GM19025 (cell line): ENCODE data around the gene PPP1R11.

Experiments
- ATAC-seq: cut with Tn5 transposase; IDR thresholded peaks from one replicate; pipeline ENCODE4 v1.9.1; 2021; ENCODE audit warnings: mild to moderate bottlenecking, low read depth, moderate library complexity; ENCODE audit not compliant: unreplicated experiment

The PPP1R11 gene

DNA sequence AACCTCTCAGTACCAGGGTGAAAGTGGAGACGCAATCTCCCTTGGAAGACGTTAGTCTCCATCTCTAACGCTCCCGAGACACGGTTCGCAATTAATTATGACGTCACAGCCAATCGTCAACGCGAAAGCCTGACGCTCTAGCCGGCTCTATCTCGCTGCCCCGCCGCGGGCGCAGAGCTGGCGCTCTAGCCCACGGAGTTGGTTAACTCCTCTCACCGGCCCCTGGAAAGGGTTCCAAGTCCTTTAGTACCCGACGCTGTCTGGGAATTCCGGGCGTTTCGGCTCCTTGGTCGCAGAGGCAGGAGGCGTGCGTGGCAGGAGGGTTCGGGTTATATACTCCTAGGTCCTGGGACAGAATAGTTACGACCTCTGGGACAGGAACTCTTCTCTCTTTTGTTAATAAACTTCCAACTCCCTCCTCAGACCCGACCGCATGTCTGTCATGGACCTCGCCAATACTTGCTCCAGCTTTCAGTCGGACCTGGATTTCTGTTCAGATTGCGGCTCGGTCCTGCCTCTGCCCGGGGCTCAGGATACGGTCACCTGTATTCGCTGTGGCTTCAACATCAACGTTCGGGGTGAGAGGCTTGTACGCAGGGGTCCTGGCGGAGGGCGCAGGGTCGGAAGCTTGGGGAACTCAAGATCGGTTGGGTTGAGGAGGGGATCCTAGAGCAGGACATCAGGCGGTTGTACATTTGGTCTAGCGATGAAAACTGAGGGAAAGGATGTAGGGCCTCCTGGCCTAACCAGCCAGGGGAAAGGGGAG is 5.7 kb upstream of the PPP1R11 start, which contains the start of gene POLR1H:
POLR1H (plus strand) TSS at position 174 of the 766 bp plus-strand sequence; CDS start at position 434, 260 bp downstream.
- peak; percentile 87 for ATAC-seq

- ATAC-seq, result peak; percentile 11
Measured at GRCh38 chr6:30061858-30062458, 5.0 kb upstream of the PPP1R11 start.

GRCh38 chr6:30062471-30063178 is 4.4 kb upstream of the PPP1R11 start:
- no peak for ATAC-seq

DNA sequence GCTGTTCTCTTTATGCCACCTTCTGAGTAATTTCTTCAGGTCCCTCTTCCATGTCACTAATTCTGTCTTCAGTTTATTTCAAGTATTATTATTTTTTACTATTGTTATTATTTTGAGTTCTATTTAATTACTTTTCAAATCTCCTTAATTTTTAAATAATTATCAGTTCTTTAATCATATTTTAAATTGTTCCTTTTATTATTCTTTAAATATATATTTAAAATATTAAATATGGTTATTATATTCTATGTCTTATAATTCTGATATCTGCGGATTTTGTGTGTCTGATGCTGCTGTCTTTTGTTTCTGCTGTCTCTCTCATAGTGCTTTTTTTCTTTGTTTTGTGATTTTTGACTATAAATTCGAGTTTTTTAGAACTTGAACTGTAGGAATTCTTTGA is 3.7 kb upstream of the PPP1R11 start:
- no peak for ATAC-seq

GRCh38 chr6:30066082-30066481 is 916 bp upstream of the PPP1R11 start:
- ATAC-seq, result no peak

DNA sequence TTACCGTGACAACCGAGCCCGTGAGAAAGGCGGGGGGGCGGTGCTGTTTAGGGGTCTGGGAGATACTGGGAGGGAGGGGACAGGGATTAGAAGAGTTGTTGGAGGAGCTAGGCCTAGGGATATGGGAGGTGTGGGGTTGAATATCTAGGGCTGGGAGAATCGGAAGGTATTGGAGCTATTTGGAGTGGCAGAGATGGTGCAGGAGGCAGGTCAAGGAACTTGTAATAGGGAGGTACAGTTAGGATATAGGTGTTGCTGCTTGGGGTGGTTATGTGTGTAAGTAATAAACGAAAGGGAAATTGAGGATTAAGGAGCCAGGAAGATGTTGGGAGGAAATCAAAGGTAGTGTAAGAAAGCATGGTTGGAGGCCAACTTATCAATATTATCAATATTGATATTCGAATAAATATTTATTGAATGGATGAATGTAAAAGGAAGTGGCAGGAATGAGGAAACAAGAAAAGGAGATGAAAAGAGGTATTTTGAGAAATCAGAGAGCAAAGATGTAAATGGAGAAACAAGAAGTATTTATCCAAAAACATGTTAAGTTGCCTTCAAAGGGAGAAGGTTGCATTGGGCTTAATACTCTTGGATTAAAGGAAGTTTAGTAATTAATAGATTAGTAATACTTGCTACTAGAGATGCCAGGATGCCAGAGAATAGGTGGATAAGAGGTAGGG is 602 bp downstream of the PPP1R11 start:
- ATAC-seq, result no peak

DNA sequence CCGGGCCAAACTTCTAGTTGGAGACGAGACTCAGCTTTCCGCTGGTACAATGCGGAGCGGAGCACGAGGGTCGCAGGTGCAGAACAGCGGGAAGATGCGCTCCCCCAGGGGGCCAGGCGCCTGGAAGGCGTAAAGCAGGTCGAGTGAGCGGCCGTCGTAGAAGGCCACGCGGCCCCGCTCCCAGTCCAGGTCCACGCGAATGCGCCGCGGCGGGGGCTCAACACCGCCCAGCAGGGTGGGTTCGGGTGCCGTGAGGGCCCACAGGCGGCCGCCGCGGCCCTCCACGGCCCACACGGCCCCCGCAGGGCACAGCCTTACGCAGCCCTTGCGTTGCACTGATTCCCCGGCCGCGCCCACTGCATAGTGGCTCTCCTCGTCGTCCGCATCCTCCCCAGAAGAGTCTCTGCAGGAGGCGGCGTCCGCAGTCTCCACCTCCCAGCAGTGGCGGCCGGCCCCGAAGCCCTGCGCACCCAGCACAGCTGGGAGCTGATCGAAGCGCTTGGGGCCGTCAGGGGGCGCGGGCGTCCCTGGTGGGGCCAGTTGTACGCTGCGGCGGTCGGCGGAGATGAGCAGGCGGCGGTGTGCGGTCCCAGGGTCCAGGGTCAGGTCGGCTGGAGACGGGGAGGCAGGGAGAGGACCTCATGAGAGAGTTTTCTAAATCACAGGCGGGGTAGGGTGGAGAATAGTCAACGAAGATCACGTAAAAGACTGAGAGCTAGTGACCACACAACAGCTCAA is 4.3 kb downstream of the PPP1R11 start:
- ATAC-seq, result no peak

DNA sequence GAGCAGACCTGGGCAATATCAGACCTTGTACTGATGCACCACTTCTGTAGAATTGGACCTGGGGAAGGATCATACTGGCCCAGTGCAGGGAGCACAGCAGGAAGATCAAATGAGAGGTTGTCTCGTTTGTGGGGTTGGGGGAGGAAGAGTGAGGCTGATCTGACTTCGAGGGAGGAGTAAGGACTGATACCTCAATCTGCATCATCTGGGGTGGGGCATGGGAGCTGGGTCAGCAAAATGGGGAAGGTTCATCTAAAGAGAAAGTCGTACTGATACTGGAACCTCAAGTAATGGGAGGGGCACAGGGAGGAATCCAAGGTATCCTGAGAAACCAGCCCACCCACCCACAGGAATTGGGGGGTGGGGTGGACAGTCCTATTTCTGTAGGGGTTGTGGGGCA is 4.9 kb downstream of the PPP1R11 start:
- no peak for ATAC-seq

DNA sequence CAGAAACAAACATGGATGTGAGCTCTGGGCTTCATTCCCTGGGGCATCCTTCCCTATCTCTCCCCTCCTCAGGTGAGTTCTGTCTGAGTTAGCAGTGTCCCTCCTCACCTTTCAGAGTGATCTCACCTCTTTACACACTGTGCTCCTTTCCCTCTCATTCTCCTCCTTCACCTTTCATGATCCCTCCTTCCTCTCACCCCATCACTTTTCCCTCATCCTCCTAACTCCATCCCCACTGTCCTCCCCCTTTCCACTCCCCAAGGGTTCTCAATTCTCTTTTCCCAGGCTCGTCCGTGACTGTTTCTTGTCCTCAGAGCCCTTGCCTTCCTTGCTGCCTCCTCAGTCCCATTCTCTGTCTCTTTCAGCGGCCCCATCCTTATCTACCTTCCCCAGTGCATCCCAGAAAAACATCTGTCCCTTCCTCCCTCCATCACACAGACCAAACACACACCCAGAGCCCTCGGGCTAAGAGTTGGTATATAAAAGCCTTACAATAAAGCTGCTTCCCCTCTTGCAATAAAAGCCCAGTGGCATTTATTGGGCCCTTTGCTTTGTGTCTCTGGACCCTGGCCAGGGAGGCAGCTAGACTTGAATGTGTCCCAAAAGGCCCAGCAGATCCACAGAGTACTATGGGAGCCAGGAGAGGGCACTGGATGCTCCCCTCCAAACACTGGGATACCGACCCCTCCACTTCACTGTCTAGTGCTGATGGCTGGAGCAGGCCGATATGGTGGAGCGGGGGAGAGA is 6.7 kb downstream of the PPP1R11 start:
- no peak for ATAC-seq

GRCh38 chr6:30074331-30075093 is 7.5 kb downstream of the PPP1R11 start:
- no peak for ATAC-seq

DNA sequence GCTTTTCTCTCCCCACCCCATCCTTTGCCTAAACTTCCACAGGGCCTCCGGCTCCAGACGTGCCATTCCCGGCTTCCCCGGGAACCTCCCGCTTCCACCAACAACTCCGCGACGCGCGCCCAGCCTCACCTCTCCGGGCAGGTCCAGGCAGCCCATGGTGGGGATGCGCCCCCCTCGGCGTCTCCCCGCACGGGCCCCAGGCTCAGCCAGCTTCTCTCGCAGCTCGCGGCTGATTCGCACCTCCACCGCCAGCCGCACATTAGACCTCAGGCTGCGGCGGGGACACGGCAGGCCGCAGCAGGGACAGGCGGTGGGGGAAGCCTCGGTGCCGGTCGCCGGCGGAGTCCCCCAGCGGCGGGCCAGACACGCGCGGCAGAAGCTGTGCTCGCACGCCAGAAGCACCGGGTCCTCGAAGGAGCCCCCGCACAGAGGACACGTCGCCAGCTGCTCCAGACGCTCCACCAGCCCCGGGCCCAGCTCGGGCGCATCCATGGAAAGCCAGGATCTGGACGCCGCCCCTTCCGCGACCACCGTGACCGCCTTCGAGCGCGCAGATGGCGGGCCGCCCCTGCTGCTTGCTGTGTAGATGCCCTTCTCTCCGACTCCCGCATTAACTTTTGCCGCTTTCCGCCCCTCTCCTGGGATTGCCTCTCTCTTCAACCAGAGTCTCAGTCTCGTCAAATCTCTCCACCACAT is 8.2 kb downstream of the PPP1R11 start, which contains the start of gene RNF39:
RNF39 (minus strand) TSS at position 676 of the 696 bp plus-strand sequence; CDS start at position 492, 184 bp downstream.
- ATAC-seq, result no peak

DNA sequence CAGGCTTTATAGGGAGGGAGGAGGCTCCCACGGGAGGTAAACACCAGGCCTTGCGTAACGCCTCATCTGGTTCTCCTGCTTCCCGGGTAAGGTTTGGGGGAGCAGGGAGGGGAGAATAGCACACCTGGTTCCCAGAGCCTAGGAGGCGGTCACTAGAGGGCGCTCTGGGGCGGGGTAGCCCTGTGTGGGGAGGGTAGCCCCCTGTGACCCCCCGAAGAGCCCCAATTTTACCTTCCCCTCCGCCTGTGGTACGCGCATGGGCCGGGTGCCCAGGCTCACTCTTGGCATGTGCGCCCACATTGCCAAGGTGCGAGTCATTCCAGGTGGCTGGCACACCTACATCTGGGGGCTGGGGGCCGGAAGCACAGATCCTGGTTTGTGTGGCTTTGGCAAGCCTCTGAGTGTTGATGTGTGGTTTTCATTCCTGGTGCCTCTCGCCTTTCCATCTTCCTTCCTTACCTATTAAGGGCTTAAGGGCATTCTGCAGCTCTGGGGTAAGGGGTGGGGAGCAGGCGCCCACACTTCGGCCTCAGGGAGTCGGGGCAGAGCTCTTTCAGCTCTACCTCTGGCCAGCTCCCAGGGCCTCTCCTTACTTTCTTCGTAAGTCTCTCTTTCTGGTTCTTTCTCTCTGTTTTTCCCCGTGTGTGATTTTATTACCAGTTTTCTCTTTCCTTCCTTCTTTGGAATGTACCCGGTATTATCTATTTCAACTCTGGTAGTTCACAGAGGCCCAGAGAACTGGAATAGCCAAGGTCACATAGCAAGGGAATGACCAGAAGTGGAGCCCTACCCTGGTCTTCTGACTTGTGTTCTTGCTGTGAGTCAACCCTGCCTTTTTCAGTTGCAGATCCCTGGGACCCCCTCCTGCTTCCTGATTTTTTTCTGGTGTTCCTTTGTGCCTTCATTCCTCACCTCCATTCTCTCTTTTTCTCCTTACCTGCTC is 9.1 kb downstream of the PPP1R11 start:
- no peak for ATAC-seq

DNA sequence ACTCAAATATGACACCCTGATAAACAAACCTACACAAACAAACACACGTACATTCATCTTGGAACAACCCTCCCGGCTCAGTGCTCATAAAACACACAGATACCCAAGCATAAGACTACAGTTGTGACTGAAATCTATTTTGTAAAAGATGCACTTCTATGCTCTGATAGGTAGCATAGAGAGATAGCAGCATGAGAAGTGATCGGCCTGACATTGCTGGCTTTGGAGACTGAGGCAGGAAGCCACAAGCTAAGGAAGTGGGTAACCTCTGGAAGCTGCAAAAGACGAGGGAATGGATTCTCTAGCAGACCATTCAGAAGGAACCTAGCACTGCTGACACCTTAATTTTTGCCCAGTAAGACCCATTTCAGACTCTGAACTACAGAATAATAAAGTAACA is 10.2 kb downstream of the PPP1R11 start:
- no peak for ATAC-seq

- no peak for ATAC-seq
Measured at GRCh38 chr6:30087876-30088275, 20.9 kb downstream of the PPP1R11 start.

GRCh38 chr6:30091577-30092381 is 24.8 kb downstream of the PPP1R11 start:
- ATAC-seq, result no peak

DNA sequence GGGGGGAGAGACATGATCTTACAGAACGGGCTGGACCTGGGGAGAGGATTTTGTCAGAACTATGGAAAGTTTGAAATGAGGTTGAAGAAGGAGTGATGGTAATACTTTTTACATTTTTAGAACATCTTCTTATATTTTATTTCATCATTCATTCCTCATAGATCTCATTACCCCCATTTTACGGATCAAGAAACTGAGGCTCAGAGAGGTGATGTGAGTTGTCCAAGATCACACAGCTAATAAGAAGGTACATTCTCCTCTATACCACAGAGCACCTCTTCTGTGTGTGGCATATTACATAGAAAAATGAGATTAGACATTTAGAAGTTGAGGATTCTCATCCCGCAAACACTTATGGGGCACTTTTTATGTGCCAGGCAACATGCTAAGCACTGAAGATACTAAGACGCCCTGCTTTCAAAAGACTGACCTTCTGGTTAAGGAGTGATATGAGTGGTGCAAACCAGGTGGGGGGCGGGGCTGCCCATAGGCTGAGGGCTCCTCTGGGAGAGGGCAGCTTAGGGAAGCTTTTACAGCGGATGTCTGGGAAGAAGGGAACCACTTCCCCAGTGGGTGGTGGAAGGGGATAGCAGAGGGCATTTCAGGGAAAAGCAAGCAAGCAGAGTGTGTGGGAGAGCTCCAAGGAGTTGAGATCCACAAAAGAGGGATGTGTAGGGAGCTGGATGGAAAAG is 26.0 kb downstream of the PPP1R11 start:
- ATAC-seq, result no peak
